ENCODE data around the gene KLRG1. TPM values are rescaled to one million over a fixed set of nuclear protein-coding genes. Genes with fewer than 3 reads are reported as not detected.

The KLRG1 gene
- total RNA-seq (3.8 TPM), polyA plus RNA-seq (2.5 TPM)

- WGBS: 84% methylated on average over 2 of the region's 2 CpGs
- no peak within 1 kb of the TSS for H3K27ac ChIP-seq (ENCODE audit: low read depth)
- H3K4me3 ChIP-seq (ENCODE audit: low read depth, low read length): no peak within 1 kb of the TSS
- no peaks in the 10 kb centered on the region for H3K36me3 ChIP-seq (ENCODE audit: insufficient read depth)
- no peak for DNase-seq (ENCODE audit: extremely low spot score)
- no peaks in the 10 kb centered on the region for H3K4me1 ChIP-seq (ENCODE audit: insufficient read depth)
Measured at GRCh38 chr12:8989413-8989812, at the start of gene KLRG1. Gene KLRG1, plus strand, starts transcription at chr12:8989546. Its CDS starts 90 bp downstream, at chr12:8989636.

- Histone ChIP-seq H3K4me1 (ENCODE audit: insufficient read depth) (no peaks in the 10 kb centered on the region), H3K4me3 (ENCODE audit: low read depth, low read length) (no peak overlapping the region), H3K36me3 (ENCODE audit: insufficient read depth) (peaks cover 3% of the 10 kb centered on the region), H3K27ac (ENCODE audit: low read depth) (no peak overlapping the region)
- no peak for DNase-seq (ENCODE audit: extremely low spot score)
- WGBS: 65% methylated on average over 5 of the region's 5 CpGs
Measured at GRCh38 chr12:8941691-8942478, 47.5 kb upstream of the KLRG1 start.

- H3K4me3 ChIP-seq (ENCODE audit: low read depth, low read length): no peak overlapping the region
- DNase-seq (ENCODE audit: extremely low spot score): no peak
- H3K27ac ChIP-seq (ENCODE audit: low read depth): no peak overlapping the region
- H3K36me3 ChIP-seq (ENCODE audit: insufficient read depth): peaks cover 3% of the 10 kb centered on the region
- no peaks in the 10 kb centered on the region for H3K4me1 ChIP-seq (ENCODE audit: insufficient read depth)
- WGBS: 90% methylated on average over 10 of the region's 10 CpGs
Measured at GRCh38 chr12:8943565-8944186, 45.7 kb upstream of the KLRG1 start.

GRCh38 chr12:8946733-8947132 is 42.6 kb upstream of the KLRG1 start:
- WGBS: 68% methylated on average over 1 of the region's 1 CpG
- no peaks in the 10 kb centered on the region for H3K4me1 ChIP-seq (ENCODE audit: insufficient read depth)

GRCh38 chr12:8947737-8948136 is 41.6 kb upstream of the KLRG1 start:
- Histone ChIP-seq H3K27ac (ENCODE audit: low read depth) (no peak overlapping the region), H3K4me1 (ENCODE audit: insufficient read depth) (no peaks in the 10 kb centered on the region), H3K36me3 (ENCODE audit: insufficient read depth) (peaks cover 3% of the 10 kb centered on the region), H3K4me3 (ENCODE audit: low read depth, low read length) (no peak overlapping the region)
- no peak for DNase-seq (ENCODE audit: extremely low spot score)

More at GRCh38 chr12:8946733-8947132, 42.6 kb upstream of the KLRG1 start:
- no peak for DNase-seq (ENCODE audit: extremely low spot score)
- H3K4me3 ChIP-seq (ENCODE audit: low read depth, low read length): no peak overlapping the region
- H3K36me3 ChIP-seq (ENCODE audit: insufficient read depth): peaks cover 3% of the 10 kb centered on the region
- no peak overlapping the region for H3K27ac ChIP-seq (ENCODE audit: low read depth)

- no peak for DNase-seq (ENCODE audit: extremely low spot score)
- H3K4me3 ChIP-seq (ENCODE audit: low read depth, low read length): peak overlapping the region; percentile 63
- WGBS: 1% methylated on average over 15 of the region's 15 CpGs
- H3K36me3 ChIP-seq (ENCODE audit: insufficient read depth): peaks cover 2% of the 10 kb centered on the region
- no peak overlapping the region for H3K27ac ChIP-seq (ENCODE audit: low read depth)
- no peaks in the 10 kb centered on the region for H3K4me1 ChIP-seq (ENCODE audit: insufficient read depth)
Measured at GRCh38 chr12:8948701-8949341, 40.5 kb upstream of the KLRG1 start.

- under 1% methylated on average over 66 of the region's 66 CpGs for WGBS
- H3K27ac ChIP-seq (ENCODE audit: low read depth): peak within 1 kb of the TSS; percentile 95
- no peaks in the 10 kb centered on the region for H3K4me1 ChIP-seq (ENCODE audit: insufficient read depth)
- H3K4me3 ChIP-seq (ENCODE audit: low read depth, low read length): peak within 1 kb of the TSS; percentile 63
- DNase-seq (ENCODE audit: extremely low spot score): peak; percentile 96
- no peaks in the 10 kb centered on the region for H3K36me3 ChIP-seq (ENCODE audit: insufficient read depth)
Measured at GRCh38 chr12:8949342-8950220, 39.8 kb upstream of the KLRG1 start, which contains the start of gene M6PR. Gene M6PR, minus strand, starts transcription at chr12:8949645. Its CDS starts 3,241 bp downstream, at chr12:8946404.

GRCh38 chr12:8950221-8950527 is 39.2 kb upstream of the KLRG1 start:
- WGBS: 0% methylated on average over 7 of the region's 7 CpGs
- H3K27ac ChIP-seq (ENCODE audit: low read depth): peak overlapping the region; percentile 95
- peak overlapping the region; percentile 63 for H3K4me3 ChIP-seq (ENCODE audit: low read depth, low read length)
- DNase-seq (ENCODE audit: extremely low spot score): no peak
- no peaks in the 10 kb centered on the region for H3K4me1 ChIP-seq (ENCODE audit: insufficient read depth)
- no peaks in the 10 kb centered on the region for H3K36me3 ChIP-seq (ENCODE audit: insufficient read depth)

GRCh38 chr12:8950702-8951478 is 38.5 kb upstream of the KLRG1 start:
- no peak for DNase-seq (ENCODE audit: extremely low spot score)
- Histone ChIP-seq H3K27ac (ENCODE audit: low read depth) (peak overlapping the region; percentile 59), H3K36me3 (ENCODE audit: insufficient read depth) (no peaks in the 10 kb centered on the region), H3K4me1 (ENCODE audit: insufficient read depth) (no peaks in the 10 kb centered on the region), H3K4me3 (ENCODE audit: low read depth, low read length) (peak overlapping the region; percentile 63)
- WGBS: 13% methylated on average over 9 of the region's 9 CpGs

GRCh38 chr12:8951744-8952143 is 37.6 kb upstream of the KLRG1 start:
- no peaks in the 10 kb centered on the region for H3K4me1 ChIP-seq (ENCODE audit: insufficient read depth)
- no peak overlapping the region for H3K4me3 ChIP-seq (ENCODE audit: low read depth, low read length)
- 70% methylated on average over 1 of the region's 1 CpG for WGBS
- no peak for DNase-seq (ENCODE audit: extremely low spot score)
- H3K27ac ChIP-seq (ENCODE audit: low read depth): peak overlapping the region; percentile 30
- no peaks in the 10 kb centered on the region for H3K36me3 ChIP-seq (ENCODE audit: insufficient read depth)

- Histone ChIP-seq H3K36me3 (ENCODE audit: insufficient read depth) (no peaks in the 10 kb centered on the region), H3K4me3 (ENCODE audit: low read depth, low read length) (no peak overlapping the region), H3K27ac (ENCODE audit: low read depth) (no peak overlapping the region), H3K4me1 (ENCODE audit: insufficient read depth) (no peaks in the 10 kb centered on the region)
- no peak for DNase-seq (ENCODE audit: extremely low spot score)
- 91% methylated on average over 8 of the region's 8 CpGs for WGBS
Measured at GRCh38 chr12:8953773-8954402, 35.5 kb upstream of the KLRG1 start.

GRCh38 chr12:8956073-8956472 is 33.3 kb upstream of the KLRG1 start:
- Histone ChIP-seq H3K4me1 (ENCODE audit: insufficient read depth) (no peaks in the 10 kb centered on the region), H3K36me3 (ENCODE audit: insufficient read depth) (no peaks in the 10 kb centered on the region), H3K27ac (ENCODE audit: low read depth) (no peak overlapping the region), H3K4me3 (ENCODE audit: low read depth, low read length) (no peak overlapping the region)
- DNase-seq (ENCODE audit: extremely low spot score): no peak
- WGBS: 92% methylated on average over 15 of the region's 15 CpGs

Data from urinary bladder (tissue), 4 donors.